ENCODE data around the gene KRTAP10-12. TPM values are rescaled to one million over a fixed set of nuclear protein-coding genes. Genes with fewer than 3 reads are reported as not detected.

KRTAP10-12 gene
- total RNA-seq, 1 experiment from 2014 or later, result not detected

DNA sequence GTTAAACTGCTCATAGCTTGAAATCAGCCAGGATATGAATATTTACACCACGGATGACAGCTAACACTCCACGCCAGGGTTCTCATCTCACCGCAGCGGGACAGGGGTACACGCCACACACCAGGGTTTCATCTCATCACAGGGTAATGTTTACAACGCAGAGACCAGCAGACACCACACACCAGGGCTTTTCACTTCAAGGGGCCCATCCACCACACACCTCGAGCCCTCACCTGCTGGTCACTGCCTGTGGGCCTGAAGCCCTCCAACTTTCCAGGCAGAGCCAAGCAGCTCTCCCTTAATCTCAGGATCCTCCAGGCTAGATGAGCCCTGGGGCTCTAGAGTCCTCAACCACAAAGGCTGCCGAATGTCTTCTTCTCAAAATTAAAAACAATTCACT is 1.3 kb upstream of the KRTAP10-12 start (continued):
- TF ChIP-seq, protein P1, sequence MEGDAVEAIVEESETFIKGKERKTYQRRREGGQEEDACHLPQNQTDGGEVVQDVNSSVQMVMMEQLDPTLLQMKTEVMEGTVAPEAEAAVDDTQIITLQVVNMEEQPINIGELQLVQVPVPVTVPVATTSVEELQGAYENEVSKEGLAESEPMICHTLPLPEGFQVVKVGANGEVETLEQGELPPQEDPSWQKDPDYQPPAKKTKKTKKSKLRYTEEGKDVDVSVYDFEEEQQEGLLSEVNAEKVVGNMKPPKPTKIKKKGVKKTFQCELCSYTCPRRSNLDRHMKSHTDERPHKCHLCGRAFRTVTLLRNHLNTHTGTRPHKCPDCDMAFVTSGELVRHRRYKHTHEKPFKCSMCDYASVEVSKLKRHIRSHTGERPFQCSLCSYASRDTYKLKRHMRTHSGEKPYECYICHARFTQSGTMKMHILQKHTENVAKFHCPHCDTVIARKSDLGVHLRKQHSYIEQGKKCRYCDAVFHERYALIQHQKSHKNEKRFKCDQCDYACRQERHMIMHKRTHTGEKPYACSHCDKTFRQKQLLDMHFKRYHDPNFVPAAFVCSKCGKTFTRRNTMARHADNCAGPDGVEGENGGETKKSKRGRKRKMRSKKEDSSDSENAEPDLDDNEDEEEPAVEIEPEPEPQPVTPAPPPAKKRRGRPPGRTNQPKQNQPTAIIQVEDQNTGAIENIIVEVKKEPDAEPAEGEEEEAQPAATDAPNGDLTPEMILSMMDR (IDR thresholded peaks at IDR 0.05 in 2 of 3, conservative IDR thresholded peaks at IDR 0.05 in 1 of 3; ENCODE audit: borderline replicate concordance in 1 of 3, insufficient read depth in 1 of 3, low read depth in 2 of 3, low read length in 2 of 3), result no peak
- no peak for TF ChIP-seq ZNF274 (IDR thresholded peaks at IDR 0.05; ENCODE audit: low read depth, low read length)

DNA sequence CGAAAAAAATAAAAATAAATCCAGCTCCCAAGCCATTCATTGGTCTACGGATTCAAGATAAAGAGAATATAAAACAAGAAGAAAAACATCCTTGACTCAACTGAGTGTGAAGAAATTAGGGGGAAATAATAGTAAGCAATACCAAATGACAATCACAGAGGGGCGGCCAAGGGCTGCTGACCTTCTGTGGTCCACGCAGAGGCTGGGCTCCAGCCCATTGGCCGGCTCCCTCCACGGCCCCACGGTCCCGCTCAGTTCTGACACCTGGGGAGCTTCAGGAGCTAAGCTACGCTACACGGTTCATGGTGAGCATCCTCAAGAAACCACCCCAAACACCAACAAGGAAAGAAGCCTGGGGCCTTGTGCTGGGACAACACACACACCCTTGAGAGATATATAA is 400 bp upstream of the KRTAP10-12 start:
- peaks cover 10% of the 10 kb centered on the region; the same call in 1 of the 2 replicates for H3K27me3 ChIP-seq (ENCODE audit: insufficient read depth, low read length)
- no peaks in the 10 kb centered on the region for H3K79me2 ChIP-seq (ENCODE audit: insufficient read depth, low read length)
- H4K20me1 ChIP-seq (ENCODE audit: insufficient read depth), result no peaks in the 10 kb centered on the region
- no peak overlapping the region for H3K27ac ChIP-seq (ENCODE audit: low read depth, low read length)
- POLR2A ChIA-PET, result no interaction called here
- intact Hi-C loops (cut with micrococcal nuclease), result no loop called here
- H3K4me3 ChIP-seq (replicated peaks in 1 of 2; ENCODE audit: low read depth in 1 of 2, low read length in 2 of 2), result no peak overlapping the region
- no peak overlapping the region for H2AFZ ChIP-seq (ENCODE audit: low read depth, low read length, poor library complexity, severe bottlenecking)
- TF ChIP-seq, protein P2, sequence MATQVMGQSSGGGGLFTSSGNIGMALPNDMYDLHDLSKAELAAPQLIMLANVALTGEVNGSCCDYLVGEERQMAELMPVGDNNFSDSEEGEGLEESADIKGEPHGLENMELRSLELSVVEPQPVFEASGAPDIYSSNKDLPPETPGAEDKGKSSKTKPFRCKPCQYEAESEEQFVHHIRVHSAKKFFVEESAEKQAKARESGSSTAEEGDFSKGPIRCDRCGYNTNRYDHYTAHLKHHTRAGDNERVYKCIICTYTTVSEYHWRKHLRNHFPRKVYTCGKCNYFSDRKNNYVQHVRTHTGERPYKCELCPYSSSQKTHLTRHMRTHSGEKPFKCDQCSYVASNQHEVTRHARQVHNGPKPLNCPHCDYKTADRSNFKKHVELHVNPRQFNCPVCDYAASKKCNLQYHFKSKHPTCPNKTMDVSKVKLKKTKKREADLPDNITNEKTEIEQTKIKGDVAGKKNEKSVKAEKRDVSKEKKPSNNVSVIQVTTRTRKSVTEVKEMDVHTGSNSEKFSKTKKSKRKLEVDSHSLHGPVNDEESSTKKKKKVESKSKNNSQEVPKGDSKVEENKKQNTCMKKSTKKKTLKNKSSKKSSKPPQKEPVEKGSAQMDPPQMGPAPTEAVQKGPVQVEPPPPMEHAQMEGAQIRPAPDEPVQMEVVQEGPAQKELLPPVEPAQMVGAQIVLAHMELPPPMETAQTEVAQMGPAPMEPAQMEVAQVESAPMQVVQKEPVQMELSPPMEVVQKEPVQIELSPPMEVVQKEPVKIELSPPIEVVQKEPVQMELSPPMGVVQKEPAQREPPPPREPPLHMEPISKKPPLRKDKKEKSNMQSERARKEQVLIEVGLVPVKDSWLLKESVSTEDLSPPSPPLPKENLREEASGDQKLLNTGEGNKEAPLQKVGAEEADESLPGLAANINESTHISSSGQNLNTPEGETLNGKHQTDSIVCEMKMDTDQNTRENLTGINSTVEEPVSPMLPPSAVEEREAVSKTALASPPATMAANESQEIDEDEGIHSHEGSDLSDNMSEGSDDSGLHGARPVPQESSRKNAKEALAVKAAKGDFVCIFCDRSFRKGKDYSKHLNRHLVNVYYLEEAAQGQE (IDR thresholded peaks at IDR 0.05; ENCODE audit: low read depth), result no peak
- TF ChIP-seq ELF1 (IDR thresholded peaks at IDR 0.05; ENCODE audit: borderline replicate concordance, low read depth) (no peak), CEBPB (IDR thresholded peaks at IDR 0.05; ENCODE audit: low read depth) (no peak), ATF3 (IDR thresholded peaks at IDR 0.05) (no peak), SIN3A (IDR thresholded peaks at IDR 0.05; ENCODE audit: low read depth) (no peak), POLR2A (IDR thresholded peaks at IDR 0.05; ENCODE audit: borderline replicate concordance, extremely low read depth, insufficient read depth, insufficient read length) (no peak)
- BruUV-seq (replicated peaks), result no TSS peak
- no peak for DNase-seq (ENCODE audit: low read depth, low spot score)
- H3K9ac ChIP-seq (ENCODE audit: low read length), result no peak overlapping the region
- no peaks in the 10 kb centered on the region for H3K9me2 ChIP-seq (ENCODE audit: insufficient read depth)
- ATAC-seq, result no peak
- RAD21 ChIA-PET (ENCODE audit: low non-redundant PET in 1 of 2, low total read pairs in 2 of 2, uncharacterized antibody in 2 of 2, unreplicated experiment in 2 of 2), result no interaction called here
- no peaks in the 10 kb centered on the region for H3K36me3 ChIP-seq (ENCODE audit: control insufficient read depth in 1 of 2, insufficient read depth in 2 of 2, low read length in 2 of 2)
- no peaks in the 10 kb centered on the region for H3K4me1 ChIP-seq (ENCODE audit: control insufficient read depth in 1 of 2, insufficient read depth in 2 of 2, low read length in 2 of 2)
- H3K9me3 ChIP-seq (ENCODE audit: control insufficient read depth in 1 of 2, insufficient read depth in 1 of 2, low read depth in 1 of 2, low read length in 2 of 2), result peaks cover 4 to 14% of the 10 kb centered on the region in 2 experiments; a peak in 2 of 4 replicates
- CTCF ChIA-PET, result no interaction called here
- no peak overlapping the region for H3K4me2 ChIP-seq (ENCODE audit: low read length)
